HT-29 (cell line): ENCODE measurements around the gene MCCC2. TPM values are rescaled to one million over a fixed set of nuclear protein-coding genes. Genes with fewer than 3 reads are reported as not detected.
"Not testable (repeated sequence)": the region's sequence is repeated elsewhere in the genome, so short reads cannot be mapped to it uniquely, and the experiment has no call there.

Experiments used
- DNase-seq: peaks from one replicate; pipeline ENCODE4 v3.0.0-alpha.2; 2015; ENCODE audit warnings: low spot score
- total RNA-seq: library from RNA; depleted of rRNA; stranded (reverse); fragments of >200 nt; shearing (Covaris generic); gene quantifications from 2 replicates; pipeline ENCODE4 v1.2.3, GENCODE V29; 2014

MCCC2 gene
- total RNA-seq, 1 experiment from 2014 or later = 55.8 TPM

GRCh38 chr5:71662381-71662780 is 75.2 kb downstream of the MCCC2 start:
- DNase-seq = no peak

- peak; percentile 29 for DNase-seq
Observed at GRCh38 chr5:71663191-71663969, 76.2 kb downstream of the MCCC2 start.

- not testable (repeated sequence) for DNase-seq
Observed at GRCh38 chr5:71664615-71665014, 77.5 kb downstream of the MCCC2 start.

- DNase-seq = no peak
Observed at GRCh38 chr5:71666321-71666720, 79.2 kb downstream of the MCCC2 start.

- DNase-seq = no peak
Observed at GRCh38 chr5:71677977-71678376, 90.8 kb downstream of the MCCC2 start.

GRCh38 chr5:71679714-71680113 is 92.6 kb downstream of the MCCC2 start:
- no peak for DNase-seq

- DNase-seq = no peak
Observed at GRCh38 chr5:71680510-71680909, 93.4 kb downstream of the MCCC2 start.

GRCh38 chr5:71681296-71681695 is 94.2 kb downstream of the MCCC2 start:
- DNase-seq = no peak

- DNase-seq = no peak
Observed at GRCh38 chr5:71684309-71684708, 97.2 kb downstream of the MCCC2 start.

GRCh38 chr5:71693828-71694427 is 106.8 kb downstream of the MCCC2 start:
- DNase-seq = no peak

GRCh38 chr5:71695071-71695470 is 107.9 kb downstream of the MCCC2 start:
- no peak for DNase-seq

- DNase-seq = no peak
Observed at GRCh38 chr5:71695595-71695994, 108.5 kb downstream of the MCCC2 start.

- DNase-seq = no peak
Observed at GRCh38 chr5:71697967-71698366, 110.8 kb downstream of the MCCC2 start.

GRCh38 chr5:71699233-71699632 is 112.1 kb downstream of the MCCC2 start:
- no peak for DNase-seq

GRCh38 chr5:71699751-71700150 is 112.6 kb downstream of the MCCC2 start:
- no peak for DNase-seq

GRCh38 chr5:71700803-71701202 is 113.7 kb downstream of the MCCC2 start:
- DNase-seq = no peak

GRCh38 chr5:71701407-71701806 is 114.3 kb downstream of the MCCC2 start:
- DNase-seq = no peak

GRCh38 chr5:71703941-71704340 is 116.8 kb downstream of the MCCC2 start:
- DNase-seq = no peak

- no peak for DNase-seq
Observed at GRCh38 chr5:71705421-71705820, 118.3 kb downstream of the MCCC2 start.

- DNase-seq = no peak
Observed at GRCh38 chr5:71706906-71707305, 119.8 kb downstream of the MCCC2 start.
